GM21526 (cell line): Measurements from ENCODE around the gene ACYP2.

ENCODE experiments used
- ATAC-seq: cut with Tn5 transposase; IDR thresholded peaks from one replicate; pipeline ENCODE4 v1.9.1; 2021; ENCODE audit warnings: moderate library complexity; ENCODE audit not compliant: unreplicated experiment, low FRiP score

The ACYP2 gene

DNA sequence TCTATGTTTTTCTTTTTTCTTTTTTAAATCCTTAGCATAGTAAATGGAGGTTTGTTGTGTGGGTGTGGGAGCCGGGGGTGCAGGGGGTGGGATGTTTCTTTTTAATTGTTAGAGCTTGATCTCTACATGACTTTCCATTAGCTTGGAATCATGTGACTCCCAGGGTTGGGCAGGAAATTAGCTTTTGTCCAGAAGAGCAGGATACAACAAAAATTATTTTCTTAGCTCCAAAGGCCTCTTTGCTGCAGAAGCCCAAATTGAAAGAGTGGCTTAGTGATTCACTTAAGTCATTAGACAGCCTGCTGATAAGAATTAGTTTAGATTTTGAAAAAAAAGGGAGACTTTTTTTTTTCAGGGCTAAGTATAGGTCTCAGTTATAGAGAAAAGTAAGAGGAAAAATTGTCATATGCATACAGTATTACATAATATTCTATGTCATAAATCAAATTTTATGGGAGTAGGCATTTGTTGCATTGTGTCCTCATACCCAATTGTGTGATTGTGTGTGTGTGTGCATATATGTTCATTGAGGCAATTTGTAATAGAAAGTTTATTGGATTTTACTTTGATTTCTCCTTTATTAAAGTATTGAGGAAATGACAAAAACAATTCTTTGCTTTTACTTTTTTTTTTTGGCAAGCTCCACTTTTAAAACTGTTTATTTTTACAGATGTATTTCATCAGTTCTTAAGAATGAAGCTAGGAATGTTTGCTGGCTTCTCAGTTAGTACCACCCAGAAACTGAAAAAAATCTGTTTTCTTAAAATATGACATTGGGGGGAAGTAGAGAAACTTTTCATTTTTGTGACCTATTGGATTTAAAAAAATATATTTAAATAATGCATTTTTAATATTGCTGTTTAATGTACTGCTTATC, 93.2 kb downstream of the ACYP2 start:
- ATAC-seq: no peak

DNA sequence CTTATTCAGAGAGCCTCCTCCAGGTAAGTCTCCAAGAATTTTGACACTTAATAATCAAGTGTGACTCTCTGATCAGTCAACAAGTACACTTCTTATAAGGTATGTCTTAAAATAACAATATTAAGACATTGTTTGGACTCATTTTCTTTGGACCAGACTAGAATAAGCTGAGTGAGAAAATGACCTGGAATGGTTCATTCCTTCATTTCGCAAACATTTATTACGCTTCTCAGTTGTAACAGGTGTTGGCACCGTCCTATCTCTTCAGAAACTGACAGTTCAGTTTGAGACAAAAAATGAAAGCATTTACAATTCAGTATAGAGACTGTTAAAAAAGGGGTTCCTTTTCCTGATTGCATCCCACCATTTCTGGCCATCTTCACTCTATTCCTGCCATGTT, 94.0 kb downstream of the ACYP2 start:
- ATAC-seq: no peak

DNA sequence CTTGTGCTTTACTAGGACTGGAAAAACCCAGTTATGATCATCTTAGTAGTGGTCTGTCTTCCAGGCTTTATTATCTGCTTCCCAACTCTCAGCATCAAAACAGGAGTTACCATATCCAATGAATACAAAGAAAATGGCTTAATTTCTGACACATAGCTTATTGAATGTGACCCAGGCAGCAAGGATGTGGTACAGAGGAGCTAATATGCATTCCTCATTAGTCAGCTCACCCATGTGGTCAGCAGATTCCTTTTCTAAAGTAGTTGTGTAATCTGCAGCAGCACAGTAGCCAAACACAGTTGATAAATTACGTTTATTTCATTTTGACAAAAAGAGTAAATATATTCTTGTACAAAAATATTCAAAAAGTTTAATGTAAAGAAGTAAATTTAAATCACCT, 97.0 kb downstream of the ACYP2 start:
- no peak for ATAC-seq

DNA sequence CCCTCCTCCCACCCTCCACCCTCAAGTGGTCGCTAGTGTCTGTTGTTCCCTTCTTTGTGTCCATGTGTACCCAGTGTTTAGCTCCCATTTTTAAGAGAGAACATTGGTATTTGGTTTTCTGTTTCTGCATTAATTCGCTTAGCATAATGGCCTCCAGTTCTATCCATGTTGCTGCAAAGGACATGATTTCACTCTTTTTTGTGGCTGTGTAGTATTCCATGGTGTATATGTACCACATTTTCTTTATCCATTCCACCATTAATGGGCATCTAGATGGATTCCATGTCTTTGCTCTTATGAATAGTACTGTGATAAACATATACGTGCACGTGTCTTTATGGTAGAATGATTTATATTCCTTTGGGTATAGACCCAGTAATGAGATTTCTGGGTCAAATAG, 97.7 kb downstream of the ACYP2 start:
- ATAC-seq: no peak

DNA sequence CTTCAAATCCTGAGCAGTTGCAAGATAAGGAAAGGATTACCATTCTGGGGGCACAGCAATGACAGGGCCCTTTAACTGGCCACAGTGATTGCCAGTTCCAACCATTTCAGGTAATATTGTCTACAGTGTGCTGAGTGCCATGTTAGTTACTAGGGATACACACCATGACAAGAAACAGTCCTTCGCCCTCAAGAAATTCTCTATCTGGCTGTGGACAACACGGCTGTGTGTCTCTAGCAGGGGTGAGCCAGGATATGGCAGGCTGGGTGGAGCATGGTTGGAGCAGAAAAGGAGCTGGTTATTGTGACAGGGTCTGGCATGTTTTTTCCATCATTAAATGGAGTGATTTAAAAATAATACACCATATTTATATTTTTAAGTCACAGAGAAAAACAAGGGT, 109.6 kb downstream of the ACYP2 start:
- ATAC-seq: no peak

DNA sequence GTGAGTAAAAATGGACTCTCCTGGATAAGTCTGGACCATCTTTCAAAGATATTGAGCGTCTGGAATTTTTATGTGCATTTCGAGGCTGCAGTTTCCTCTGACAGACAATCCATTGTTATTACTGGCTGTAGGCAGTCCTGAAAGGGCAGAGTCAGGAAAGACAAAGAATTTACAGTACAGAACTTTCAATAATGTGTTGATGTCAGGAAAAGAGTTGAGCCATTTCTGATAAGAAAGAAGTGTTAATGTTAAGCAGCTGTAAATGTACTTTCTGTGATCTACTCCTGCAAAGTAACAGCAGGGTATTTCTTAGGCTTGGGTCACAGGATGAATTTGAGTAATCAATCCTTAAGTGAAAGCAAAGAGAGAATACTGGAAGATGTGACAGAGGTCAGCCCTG, 110.8 kb downstream of the ACYP2 start:
- ATAC-seq: no peak

DNA sequence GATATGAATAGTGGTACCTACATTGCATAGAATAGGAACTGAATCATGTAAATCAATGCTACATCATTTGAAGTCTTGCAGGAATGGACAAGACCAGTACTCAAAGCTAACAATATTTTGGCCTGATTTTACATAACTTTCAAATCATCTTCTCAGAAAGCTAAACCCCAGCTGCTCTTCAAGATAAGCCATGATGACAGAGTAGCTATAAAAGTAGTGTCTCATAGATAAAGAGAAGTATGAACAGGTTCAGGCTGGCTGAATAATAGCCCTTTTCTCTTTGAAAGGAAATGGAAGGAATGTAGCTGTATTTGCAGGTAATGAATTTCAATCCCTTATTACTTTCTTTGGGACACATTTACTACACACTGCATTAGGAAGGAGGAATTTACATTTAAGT, 112.4 kb downstream of the ACYP2 start:
- ATAC-seq: no peak

DNA sequence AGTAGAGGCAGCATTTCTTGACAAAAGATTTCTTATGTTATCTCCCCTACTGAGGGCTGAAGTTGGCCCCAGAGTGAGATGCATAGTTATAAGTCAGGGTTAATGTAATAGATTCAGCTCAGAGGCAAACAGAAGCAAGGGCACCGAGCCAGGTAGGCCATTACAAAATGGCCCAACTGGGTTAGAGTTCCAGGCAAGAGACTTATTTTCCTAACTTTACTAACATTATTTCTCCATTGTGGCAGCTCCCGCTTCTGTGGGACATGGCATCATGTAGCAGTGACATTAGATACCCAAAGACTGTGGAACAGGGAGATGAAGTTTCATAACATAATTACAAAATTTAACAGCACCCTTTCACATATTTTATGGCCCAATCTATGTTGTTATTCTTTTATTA, 113.5 kb downstream of the ACYP2 start:
- ATAC-seq: no peak

DNA sequence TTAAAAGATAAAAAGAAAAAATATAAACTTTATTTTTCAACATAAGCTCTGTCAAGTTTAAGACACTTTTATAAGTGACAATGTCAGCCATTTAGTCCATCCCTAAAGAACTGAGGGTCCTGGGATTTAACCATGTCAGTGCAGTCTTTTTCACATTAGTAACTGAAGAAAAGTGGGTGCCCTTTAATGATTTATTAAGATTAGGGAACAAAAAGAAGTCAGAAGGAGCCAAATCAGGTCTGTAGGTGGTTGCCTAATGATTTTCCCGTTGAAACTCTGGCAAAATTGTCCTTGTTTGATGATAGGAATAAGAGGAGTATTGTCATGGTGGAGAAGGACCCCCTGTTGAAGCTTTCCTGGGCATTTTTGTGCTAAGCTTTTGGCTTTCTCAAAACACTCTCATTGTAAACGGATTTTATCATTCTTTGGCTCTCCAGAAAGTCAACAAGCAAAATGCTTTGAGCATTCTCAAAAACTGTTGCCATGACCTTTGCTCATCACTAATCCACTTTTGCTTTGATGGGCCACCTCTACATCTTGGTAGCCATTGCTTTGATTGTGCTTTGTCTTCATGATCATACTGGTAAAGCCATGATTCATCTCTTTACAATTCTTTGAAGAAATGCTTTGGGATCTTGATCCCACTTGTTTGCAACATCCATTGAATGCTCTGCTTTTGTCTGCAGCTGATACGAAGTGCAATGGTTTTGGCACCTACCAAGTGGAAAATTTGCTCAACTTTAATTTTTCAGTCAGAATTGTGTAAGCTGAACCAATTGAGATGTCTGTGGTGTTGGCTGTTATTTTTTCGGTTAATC, 118.6 kb downstream of the ACYP2 start:
- ATAC-seq: no peak

DNA sequence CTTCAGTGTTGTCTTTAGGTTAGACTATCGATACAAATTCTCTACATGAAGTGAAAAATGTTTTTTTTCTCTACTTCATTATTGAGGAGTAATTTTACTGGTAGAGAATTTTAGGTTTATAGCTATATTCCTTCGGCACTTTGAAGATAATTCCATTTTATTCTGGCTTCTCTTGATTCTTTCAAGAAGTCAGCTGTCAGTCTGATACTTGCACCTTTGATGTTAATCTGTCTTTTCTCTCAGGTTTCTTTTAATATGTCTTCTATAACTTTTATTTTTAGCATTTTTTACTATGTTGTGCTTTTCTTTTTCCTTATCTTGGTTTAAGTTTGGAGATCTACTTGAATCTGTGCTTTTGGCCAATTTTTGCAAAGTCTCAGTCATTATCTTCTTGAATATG, 122.0 kb downstream of the ACYP2 start:
- no peak for ATAC-seq

DNA sequence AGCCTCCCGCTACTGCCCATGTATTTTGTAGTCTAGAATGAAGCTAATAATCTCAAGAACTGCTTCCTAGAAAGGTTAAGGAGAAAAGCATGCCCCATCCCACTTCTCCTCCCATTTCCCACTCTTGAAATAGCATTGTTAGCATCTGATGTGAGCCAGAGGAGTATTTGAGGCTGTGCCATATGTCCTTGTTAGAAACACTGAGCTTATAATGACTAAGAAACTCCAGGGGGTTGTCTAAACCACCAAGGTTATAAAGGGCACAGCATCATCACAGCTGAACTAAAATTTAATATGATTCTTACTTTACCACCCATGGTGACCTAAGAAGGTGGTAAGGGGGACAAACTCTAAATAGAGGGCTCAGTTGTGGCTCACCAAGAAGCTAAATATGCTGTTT, 124.0 kb downstream of the ACYP2 start:
- ATAC-seq: no peak

DNA sequence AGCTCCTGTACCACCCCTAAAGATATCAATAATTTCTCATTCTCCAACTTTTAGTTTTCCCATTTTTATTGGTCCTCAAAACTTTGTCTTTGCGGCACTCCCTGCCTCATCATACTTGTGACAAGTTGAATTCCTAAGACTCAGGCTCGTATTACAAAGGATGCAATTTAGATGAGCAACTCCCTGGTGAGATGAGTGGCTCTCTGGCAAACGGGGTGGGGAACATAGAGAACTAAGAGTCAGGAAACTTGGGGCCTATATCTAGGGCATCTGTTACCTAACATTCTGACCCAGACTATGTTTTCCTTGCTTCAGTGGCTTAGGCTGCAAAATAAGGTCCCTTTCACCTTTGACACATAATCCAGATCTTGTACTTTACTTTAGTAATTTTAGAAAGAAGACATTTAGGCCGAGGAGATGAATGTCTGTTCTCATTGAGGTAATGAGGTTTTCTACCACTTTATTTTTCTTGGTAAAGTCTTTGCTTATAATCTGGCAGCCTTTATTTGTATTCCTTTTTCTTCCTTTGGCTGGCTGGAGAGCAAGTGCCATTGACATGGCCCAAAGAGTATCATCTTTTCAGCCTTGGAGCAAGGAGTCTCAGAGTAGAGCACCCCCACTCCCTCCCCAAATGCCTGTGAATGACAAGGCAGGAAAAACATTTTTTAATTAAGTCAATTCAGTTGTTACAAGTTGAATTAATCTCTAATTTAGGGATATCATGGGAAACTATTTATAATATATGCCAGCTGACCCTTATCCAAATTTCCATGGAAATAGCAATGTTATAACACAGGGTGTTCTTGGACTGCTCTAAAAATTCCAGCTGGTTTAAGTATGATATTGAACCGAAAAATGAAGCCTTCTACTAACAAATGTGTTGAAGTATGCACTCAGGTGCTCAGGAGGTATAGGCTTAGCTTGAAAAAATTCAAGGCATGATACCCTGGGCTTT, 125.4 kb downstream of the ACYP2 start:
- ATAC-seq: no peak

DNA sequence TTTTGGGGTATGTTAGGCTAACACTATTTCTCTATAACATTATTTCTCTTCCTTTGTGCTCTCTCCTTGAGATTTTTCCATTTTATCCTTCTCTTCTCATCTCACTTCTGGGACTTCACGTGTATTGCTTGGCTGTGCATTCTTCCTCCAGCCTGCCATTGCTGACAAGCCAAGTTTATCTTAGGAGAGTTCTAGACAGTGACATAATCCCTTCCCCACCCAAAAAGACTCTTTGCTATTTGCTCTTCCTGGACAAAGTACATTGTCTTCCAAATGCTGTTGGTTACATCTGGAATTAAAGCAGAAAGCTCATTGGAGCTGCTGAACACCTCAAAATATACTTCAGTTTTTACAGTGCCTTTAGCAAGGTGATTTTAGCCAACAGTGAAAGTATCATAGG, 131.7 kb downstream of the ACYP2 start:
- ATAC-seq: no peak

DNA sequence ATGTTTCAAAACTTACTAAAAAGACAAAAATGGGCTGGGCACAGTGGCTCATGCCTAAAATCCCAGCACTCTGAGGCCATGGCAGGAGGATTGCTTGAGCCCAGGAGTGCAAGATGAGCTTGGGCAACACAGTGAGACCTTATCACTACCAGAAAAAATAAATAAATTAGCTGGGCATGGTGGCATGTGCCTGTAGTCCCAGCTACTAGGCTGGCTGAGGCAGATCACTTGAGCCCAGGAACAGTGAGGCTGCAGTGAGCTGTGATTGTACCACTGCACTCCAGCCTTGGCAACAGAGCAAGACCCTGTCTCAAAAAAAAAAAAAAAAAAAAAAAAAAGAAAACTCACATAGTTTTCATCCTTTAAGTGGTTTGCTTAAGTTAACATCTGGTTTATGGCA, 134.2 kb downstream of the ACYP2 start:
- no peak for ATAC-seq

DNA sequence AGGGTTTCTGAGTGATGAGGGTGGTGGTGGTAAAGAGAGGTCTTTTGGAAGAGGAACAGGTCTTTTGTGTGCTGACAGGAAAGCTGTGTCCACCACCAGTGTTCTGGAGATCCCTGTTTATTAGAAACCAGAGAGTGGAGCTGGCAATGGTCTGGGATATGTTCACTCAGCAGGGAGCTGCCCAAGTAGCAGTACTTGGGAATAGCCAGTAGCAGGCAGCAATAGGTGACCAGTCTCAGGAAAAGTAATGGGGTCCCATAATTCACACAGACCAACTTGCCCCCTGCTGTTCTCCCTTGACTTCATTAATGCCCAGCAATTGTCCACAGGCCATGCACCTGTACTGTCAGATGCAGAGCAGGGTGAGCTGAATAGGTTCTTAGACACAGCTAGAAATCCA, 138.8 kb downstream of the ACYP2 start:
- no peak for ATAC-seq

DNA sequence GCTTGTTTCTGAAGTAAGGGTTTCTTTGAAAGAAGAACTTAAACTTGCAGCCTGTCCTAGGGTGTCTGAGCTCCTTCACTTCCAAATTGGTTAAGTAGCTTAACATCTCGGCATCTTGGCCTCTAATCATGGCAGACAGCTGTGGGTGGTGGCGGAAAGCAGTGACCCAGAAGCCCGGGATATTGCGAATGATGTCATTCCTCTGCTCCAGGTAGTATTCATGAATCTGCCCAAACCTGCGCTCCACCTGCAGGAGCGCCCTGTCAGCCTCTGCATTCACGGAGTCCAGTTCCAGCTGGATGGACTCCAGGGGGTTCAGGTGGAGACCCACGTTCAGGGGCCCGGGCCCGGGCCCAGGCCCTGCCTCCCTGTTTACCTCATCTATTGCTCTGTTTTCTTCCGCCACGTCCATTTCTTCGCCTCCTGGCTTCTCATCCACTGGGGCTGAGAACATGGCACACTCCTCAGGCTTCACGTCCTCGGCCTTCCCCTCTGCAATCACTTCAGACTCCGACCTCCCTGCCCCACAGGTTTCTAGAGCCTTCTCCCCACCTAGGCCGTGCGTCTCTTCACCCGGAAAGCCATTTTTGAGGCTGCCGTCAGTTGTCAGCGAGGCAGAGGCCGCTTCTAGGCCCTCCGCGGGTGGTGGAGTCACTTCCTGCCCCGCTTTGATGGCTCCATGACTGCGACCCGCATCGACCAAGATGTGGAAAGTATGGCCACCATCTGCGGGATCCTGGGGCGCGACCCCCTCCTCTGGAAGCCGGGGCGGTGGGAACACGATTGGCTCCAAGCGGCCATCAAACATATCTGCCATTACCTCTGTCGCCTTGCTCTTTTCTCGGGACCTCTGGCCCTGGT, 140.0 kb downstream of the ACYP2 start:
- ATAC-seq: no peak

DNA sequence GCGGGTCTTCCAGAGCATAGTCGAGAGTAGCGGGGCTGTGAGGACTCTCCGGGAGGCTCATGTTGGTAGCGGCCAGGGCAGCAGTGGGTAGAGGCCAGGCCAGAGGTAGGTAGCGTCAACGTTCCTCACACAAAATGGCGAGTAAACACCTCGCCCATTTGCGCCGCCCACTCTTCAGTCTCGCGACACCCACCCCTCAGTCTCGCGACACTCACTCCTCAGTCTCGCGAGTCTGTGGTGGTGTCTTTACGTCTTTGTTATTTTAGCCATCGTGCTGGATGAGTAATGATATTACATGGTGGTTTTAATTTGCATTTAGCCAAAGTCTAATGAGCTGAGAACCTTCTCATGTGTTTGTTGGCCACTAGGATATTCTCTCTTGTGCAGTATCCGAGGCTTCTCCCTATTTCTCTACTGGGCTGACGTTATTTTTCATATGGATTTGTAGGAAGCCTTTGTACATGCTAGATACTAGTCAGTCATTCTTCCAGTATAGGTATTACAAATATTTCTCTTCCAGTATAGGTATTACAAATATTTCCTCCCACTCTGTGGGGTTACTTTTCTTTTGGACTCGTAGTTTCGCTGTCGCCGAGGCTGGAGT, 140.8 kb downstream of the ACYP2 start, which contains the start of gene TSPYL6:
TSS of gene TSPYL6 (minus strand) at position 139 of the 604 bp plus-strand sequence. CDS start at position 61, 78 bp downstream.
- ATAC-seq: no peak

DNA sequence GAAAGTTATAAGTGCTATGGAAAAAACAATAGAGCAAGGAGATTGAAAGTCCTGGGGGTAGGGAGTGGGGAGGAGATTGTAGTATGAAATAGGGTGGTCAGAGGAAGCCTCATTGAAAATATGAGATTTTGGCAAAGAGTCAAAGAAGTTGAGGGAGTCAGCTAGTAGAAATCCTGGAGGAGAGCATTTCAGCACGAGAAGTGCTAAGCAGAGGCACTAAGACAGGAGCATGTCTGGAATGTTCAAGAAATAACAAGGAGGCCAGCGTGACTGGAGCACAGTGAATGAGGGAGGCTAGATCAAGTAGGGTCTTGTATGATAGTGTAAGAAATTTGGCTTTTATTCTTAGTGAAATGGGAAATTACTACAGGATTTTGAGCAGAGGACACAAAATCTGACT, 142.8 kb downstream of the ACYP2 start:
- ATAC-seq: no peak
